ENCODE data around the gene CUX1.

GRCh38 chr7:102028206-102028826, 210.9 kb downstream of the CUX1 start:
- no peak for TF ChIP-seq CTCF (IDR thresholded peaks at IDR 0.05)
- no peak for TF ChIP-seq POLR2A (IDR thresholded peaks at IDR 0.05)

Data from uterus (tissue), 2 donors.